ENCODE results near the gene DRG2.

DRG2 gene

DNA sequence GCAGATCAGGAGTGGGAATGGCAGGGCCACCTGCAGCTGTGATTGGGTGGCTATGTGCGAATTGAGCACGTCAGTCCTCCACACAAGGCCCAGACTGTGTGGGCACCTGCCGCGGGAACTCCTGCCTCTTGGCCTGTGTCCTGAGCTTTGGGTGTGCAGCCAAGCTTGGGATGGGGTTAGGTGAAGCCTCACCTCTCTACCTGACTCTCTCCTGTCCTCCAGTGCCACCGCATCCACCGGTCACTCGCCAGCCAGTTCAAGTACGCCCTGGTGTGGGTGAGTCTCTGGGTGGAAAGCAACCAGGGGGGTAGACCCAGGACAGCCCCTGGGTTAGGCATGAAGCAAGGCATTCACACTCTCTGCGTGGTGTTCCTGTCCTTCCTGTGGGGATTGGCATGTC, 18.5 kb downstream of the DRG2 start:
- TF ChIP-seq, protein P1, sequence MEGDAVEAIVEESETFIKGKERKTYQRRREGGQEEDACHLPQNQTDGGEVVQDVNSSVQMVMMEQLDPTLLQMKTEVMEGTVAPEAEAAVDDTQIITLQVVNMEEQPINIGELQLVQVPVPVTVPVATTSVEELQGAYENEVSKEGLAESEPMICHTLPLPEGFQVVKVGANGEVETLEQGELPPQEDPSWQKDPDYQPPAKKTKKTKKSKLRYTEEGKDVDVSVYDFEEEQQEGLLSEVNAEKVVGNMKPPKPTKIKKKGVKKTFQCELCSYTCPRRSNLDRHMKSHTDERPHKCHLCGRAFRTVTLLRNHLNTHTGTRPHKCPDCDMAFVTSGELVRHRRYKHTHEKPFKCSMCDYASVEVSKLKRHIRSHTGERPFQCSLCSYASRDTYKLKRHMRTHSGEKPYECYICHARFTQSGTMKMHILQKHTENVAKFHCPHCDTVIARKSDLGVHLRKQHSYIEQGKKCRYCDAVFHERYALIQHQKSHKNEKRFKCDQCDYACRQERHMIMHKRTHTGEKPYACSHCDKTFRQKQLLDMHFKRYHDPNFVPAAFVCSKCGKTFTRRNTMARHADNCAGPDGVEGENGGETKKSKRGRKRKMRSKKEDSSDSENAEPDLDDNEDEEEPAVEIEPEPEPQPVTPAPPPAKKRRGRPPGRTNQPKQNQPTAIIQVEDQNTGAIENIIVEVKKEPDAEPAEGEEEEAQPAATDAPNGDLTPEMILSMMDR (IDR thresholded peaks at IDR 0.05; ENCODE audit: insufficient read depth, low read depth, low read length, missing control alignments), result no peak
- no peak overlapping the region for H3K4me3 ChIP-seq (ENCODE audit: low read depth, low read length)
- DNase-seq (ENCODE audit: low read depth), result no peak

GRCh38 chr17:18107061-18107790, 19.5 kb downstream of the DRG2 start:
- H3K4me3 ChIP-seq (ENCODE audit: low read depth, low read length), result no peak overlapping the region
- DNase-seq (ENCODE audit: low read depth), result no peak
- TF ChIP-seq, protein P1 (IDR thresholded peaks at IDR 0.05; ENCODE audit: insufficient read depth, low read depth, low read length, missing control alignments), result no peak

- H3K4me3 ChIP-seq (ENCODE audit: low read depth, low read length), result no peak overlapping the region
- no peak for DNase-seq (ENCODE audit: low read depth)
- TF ChIP-seq, protein P1 (IDR thresholded peaks at IDR 0.05; ENCODE audit: insufficient read depth, low read depth, low read length, missing control alignments), result no peak
These were observed 20.2 kb downstream of the DRG2 start for GRCh38 chr17:18107971-18108370.

- TF ChIP-seq, protein P1 (IDR thresholded peaks at IDR 0.05; ENCODE audit: insufficient read depth, low read depth, low read length, missing control alignments), result no peak
- no peak within 1 kb of the TSS for H3K4me3 ChIP-seq (ENCODE audit: low read depth, low read length)
- no peak for DNase-seq (ENCODE audit: low read depth)
These were observed 20.9 kb downstream of the DRG2 start, which contains the start of gene MYO15A for GRCh38 chr17:18108401-18109312. MYO15A (plus strand) TSS chr17:18108756; CDS start chr17:18118801, 10,045 bp downstream.

DNA sequence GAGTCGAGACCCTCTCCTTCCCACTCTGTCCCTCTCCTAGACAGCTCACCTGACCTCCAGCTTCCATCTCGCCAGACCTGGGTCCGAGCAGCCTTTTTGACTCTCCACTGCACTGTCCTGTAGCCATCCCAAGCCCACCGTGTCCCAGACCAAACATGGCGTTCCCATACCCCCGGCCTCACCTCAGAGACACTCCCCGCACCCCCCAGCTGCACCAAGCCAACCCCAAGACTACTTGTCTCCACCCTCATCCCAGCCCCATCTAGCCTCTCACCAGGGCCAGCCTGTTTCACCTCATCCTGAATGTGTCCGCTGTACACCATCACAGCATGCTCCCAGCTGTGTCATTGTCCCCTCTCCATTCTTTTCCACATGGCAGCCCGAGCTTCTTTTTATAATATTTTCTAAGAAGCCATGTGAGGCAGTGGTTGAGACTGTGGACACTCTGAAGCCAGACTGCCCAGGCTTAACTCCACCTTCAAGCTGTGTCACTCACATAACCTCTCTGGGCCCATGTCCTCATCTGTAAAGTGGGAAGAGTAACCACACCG, 22.3 kb downstream of the DRG2 start:
- H3K4me3 ChIP-seq (ENCODE audit: low read depth, low read length), result no peak overlapping the region
- TF ChIP-seq, protein P1 (IDR thresholded peaks at IDR 0.05; ENCODE audit: insufficient read depth, low read depth, low read length, missing control alignments), result no peak
- no peak for DNase-seq (ENCODE audit: low read depth)

GRCh38 chr17:18110636-18111145, 22.9 kb downstream of the DRG2 start:
- TF ChIP-seq, protein P1 (IDR thresholded peaks at IDR 0.05; ENCODE audit: insufficient read depth, low read depth, low read length, missing control alignments), result no peak
- no peak overlapping the region for H3K4me3 ChIP-seq (ENCODE audit: low read depth, low read length)
- DNase-seq (ENCODE audit: low read depth), result no peak

Data from GM12865 (cell line).